ENCODE data around the gene DNAJC4. TPM values are rescaled to one million over a fixed set of nuclear protein-coding genes. Genes with fewer than 3 reads are reported as not detected.
A peak's percentile ranks its signal among the peaks of the same experiment; 100 is the strongest.

Gene DNAJC4
- total and polyA plus RNA-seq, 9 of the 15 experiments (the other 6 are each of a cell fraction or from before 2014, with no cell fraction given), result 4.0 to 32.6 (median 19.9) TPM

- no peak for TF ChIP-seq USF2 (CRISPR knock-in tag; IDR thresholded peaks at IDR 0.05)
- no peak for TF ChIP-seq PATZ1 (CRISPR knock-in tag; IDR thresholded peaks at IDR 0.05; ENCODE audit: borderline replicate concordance)
- no peak for TF ChIP-seq CHAMP1 (IDR thresholded peaks at IDR 0.05)
- no peak for TF ChIP-seq HNRNPH1 (optimal IDR thresholded peaks at IDR 0.05; ENCODE audit: low read depth, low read length)
- peak; percentile 76 for TF ChIP-seq CREB1 (IDR thresholded peaks at IDR 0.05)
- TF ChIP-seq CREB1 (CRISPR knock-in tag; IDR thresholded peaks at IDR 0.05), result peak; percentile 72
- TF ChIP-seq CREB5 (CRISPR knock-in tag; IDR thresholded peaks at IDR 0.05), result no peak
- peak; percentile 56 for TF ChIP-seq VEZF1 (CRISPR knock-in tag; IDR thresholded peaks at IDR 0.05)
- no peak for TF ChIP-seq BRD4 (IDR thresholded peaks at IDR 0.05)
- TF ChIP-seq E2F3 (CRISPR knock-in tag; IDR thresholded peaks at IDR 0.05), result no peak; the same call in 1 of the 2 replicates
- no peak for TF ChIP-seq MYBL2 (IDR thresholded peaks at IDR 0.05; ENCODE audit: low read depth)
- TF ChIP-seq MYBL2 (CRISPR knock-in tag; IDR thresholded peaks at IDR 0.05; ENCODE audit: borderline replicate concordance), result no peak
- TF ChIP-seq CREB3L1 (IDR thresholded peaks at IDR 0.05; ENCODE audit: borderline replicate concordance, low read depth), result peak; percentile 41; the same call in 1 of the 2 replicates
- TF ChIP-seq STAT5B (CRISPR knock-in tag; IDR thresholded peaks at IDR 0.05), result no peak
- TF ChIP-seq NCOA6 (IDR thresholded peaks at IDR 0.05), result no peak
These were observed at the start of gene DNAJC4 (continued) for GRCh38 chr11:64230171-64230984.
